Astrocyte of the cerebellum (primary cell): ENCODE measurements around the gene FARS2.
"Not testable (repeated sequence)": the region's sequence is repeated elsewhere in the genome, so short reads cannot be mapped to it uniquely, and the experiment has no call there.

Source experiments
- DNase-seq: peaks from one replicate; pipeline ENCODE4 v3.0.0-alpha.2; 2011; ENCODE audit warnings: low read depth
- H3K4me3 ChIP-seq: 2 replicates; pipeline ENCODE4 v1.5.1; 2011; ENCODE audit warnings: mild to moderate bottlenecking, low read depth, low read length, moderate library complexity
- CTCF ChIP-seq: IDR thresholded peaks from 2 replicates; pipeline ENCODE4 v1.5.1; 2012; ENCODE audit warnings: low read length, low read depth, moderate library complexity, mild to moderate bottlenecking; ENCODE audit errors: missing control alignments
- in situ Hi-C: cut with HindIII; loops from 2 replicates; pipeline ENCODE4 v1.10.0; 2017; ENCODE audit warnings: low sequenced_read_pairs

The FARS2 gene

GRCh38 chr6:5554226-5554625, 292.9 kb downstream of the FARS2 start:
- no peak for DNase-seq
- in situ Hi-C loops: no loop called here
- no peak for TF ChIP-seq CTCF
- H3K4me3 ChIP-seq: no peak overlapping the region

- no peak overlapping the region for H3K4me3 ChIP-seq
- TF ChIP-seq CTCF: no peak
- DNase-seq: no peak
- in situ Hi-C loops: no loop called here
Observed at GRCh38 chr6:5556011-5556410, 294.7 kb downstream of the FARS2 start.

- H3K4me3 ChIP-seq: no peak overlapping the region
- DNase-seq: no peak
- no peak for TF ChIP-seq CTCF
- in situ Hi-C loops: no loop called here
Observed at GRCh38 chr6:5557506-5557905, 296.2 kb downstream of the FARS2 start.

GRCh38 chr6:5559651-5560050, 298.3 kb downstream of the FARS2 start:
- in situ Hi-C loops: no loop called here
- H3K4me3 ChIP-seq: no peak overlapping the region
- no peak for DNase-seq
- no peak for TF ChIP-seq CTCF

GRCh38 chr6:5562277-5562676, 301.0 kb downstream of the FARS2 start:
- no peak overlapping the region for H3K4me3 ChIP-seq
- in situ Hi-C loops: no loop called here
- no peak for DNase-seq
- no peak for TF ChIP-seq CTCF

GRCh38 chr6:5563086-5563485, 301.8 kb downstream of the FARS2 start:
- no peak for TF ChIP-seq CTCF
- in situ Hi-C loops: no loop called here
- no peak for DNase-seq
- no peak overlapping the region for H3K4me3 ChIP-seq

- in situ Hi-C loops, DNase-seq, H3K4me3 ChIP-seq: not testable (repeated sequence)
Observed at GRCh38 chr6:5564746-5565145, 303.4 kb downstream of the FARS2 start.
